B cell (primary cell): ENCODE measurements around the gene PRRT4. TPM values are rescaled to one million over a fixed set of nuclear protein-coding genes. Genes with fewer than 3 reads are reported as not detected.

Experiments
- ATAC-seq: fragments of 200-7000 bp; cut with Tn5 transposase; one replicate; pipeline ENCODE4 v1.10.0; 2021; ENCODE audit warnings: low read depth, mild to moderate bottlenecking, moderate number of reproducible peaks, moderate library complexity
- CTCF ChIA-PET: fragments of 350-600 bp; sonication (Branson Sonifier 250); formaldehyde crosslinking; loops from one replicate; lab custom pipeline; 2021; ENCODE audit warnings: antibody characterized with exemption, inconsistent platforms; lab: Charles Lee
- POLR2A ChIA-PET: fragments of 350-600 bp; sonication (Branson Sonifier 250); formaldehyde crosslinking; loops from one replicate; lab custom pipeline; 2021; ENCODE audit warnings: antibody characterized with exemption; lab: Charles Lee
- DNase-seq: peaks from one replicate; pipeline ENCODE4 v3.0.0; 2013
- H2AFZ ChIP-seq: 2 replicates; pipeline ENCODE4 v1.6.1; 2012; ENCODE audit warnings: mild to moderate bottlenecking, low read depth, low read length; ENCODE audit not compliant: insufficient read depth, poor library complexity, severe bottlenecking
- H3K27ac ChIP-seq, 2 donors: 1 replicate in 1 of 2; 2 replicates in 1 of 2; pipeline ENCODE4 v1.5.1; 2012 to 2013; ENCODE audit warnings: low read length in 2 of 2, mild to moderate bottlenecking in 2 of 2, moderate library complexity in 1 of 2
- H3K27me3 ChIP-seq, 4 experiments: fragments of 200-600 bp in 1 of 4; sonication (generic) in 1 of 4; replicated peaks in 1 of 4; 1 replicate in 2 of 4; 2 replicates in 2 of 4; pipeline versions ENCODE4 v1.6.1 to v1.7.0; 2013 to 2016; ENCODE audit warnings: low read length in 3 of 4, mild to moderate bottlenecking in 2 of 4, mixed read lengths in 1 of 4, moderate library complexity in 1 of 4; ENCODE audit not compliant: insufficient read depth in 4 of 4, control insufficient read depth in 3 of 4; ENCODE audit errors: control extremely low read depth in 1 of 4
- H3K36me3 ChIP-seq, 2 experiments: replicated peaks in 1 of 2; 1 replicate in 1 of 2; 2 replicates in 1 of 2; pipeline versions ENCODE4 v1.6.1 to v1.7.1; 2013; ENCODE audit warnings: low read length in 1 of 2; ENCODE audit not compliant: insufficient read depth in 2 of 2, control insufficient read depth in 1 of 2; ENCODE audit errors: control extremely low read depth in 1 of 2, extremely low read depth in 1 of 2
- H3K4me1 ChIP-seq, 2 donors: fragments of 200-600 bp in 1 of 2; sonication (generic) in 1 of 2; 1 replicate in 1 of 2; 2 replicates in 1 of 2; pipeline versions ENCODE4 v1.5.1 to v1.6.1; 2013 to 2017; ENCODE audit warnings: low read length in 2 of 2; ENCODE audit not compliant: control insufficient read depth in 2 of 2, insufficient read depth in 2 of 2
- H3K4me2 ChIP-seq: replicated peaks from 2 replicates; pipeline ENCODE3; 2012; ENCODE audit warnings: mild to moderate bottlenecking, low read depth, low read length; ENCODE audit not compliant: poor library complexity, severe bottlenecking
- H3K4me3 ChIP-seq, 5 experiments: fragments of 200-600 bp in 1 of 5; sonication (generic) in 1 of 5; 1 replicate in 3 of 5; 2 replicates in 2 of 5; pipeline versions ENCODE4 v1.5.1 to v1.7.0; 2011 to 2016; ENCODE audit warnings: low read length in 4 of 5, mild to moderate bottlenecking in 4 of 5, low read depth in 2 of 5, control low read depth in 1 of 5, moderate library complexity in 1 of 5; ENCODE audit not compliant: insufficient read depth in 1 of 5; ENCODE audit errors: control extremely low read depth in 1 of 5, extremely low read depth in 1 of 5
- H3K79me2 ChIP-seq: fragments of 200-600 bp; sonication (generic); one replicate; pipeline ENCODE4 v1.6.0; 2016; ENCODE audit warnings: low read length; ENCODE audit not compliant: control insufficient read depth, insufficient read depth
- H3K9ac ChIP-seq: fragments of 200-600 bp; sonication (generic); 2 replicates; pipeline ENCODE4 v1.6.1; 2017; ENCODE audit warnings: mild to moderate bottlenecking, low read length, moderate library complexity
- H3K9me3 ChIP-seq, 3 donors: one replicate each; pipeline versions ENCODE4 v1.6.1 to v1.7.1; 2013; ENCODE audit warnings: low read length in 2 of 3; ENCODE audit not compliant: control insufficient read depth in 2 of 3, insufficient read depth in 1 of 3; ENCODE audit errors: control extremely low read depth in 1 of 3
- H4K20me1 ChIP-seq: 2 replicates; pipeline ENCODE4 v1.6.0; 2012; ENCODE audit warnings: mild to moderate bottlenecking, low read length; ENCODE audit not compliant: insufficient read depth, control insufficient read depth, poor library complexity, severe bottlenecking
- H3K27ac Mint-ChIP-seq: one replicate; pipeline ENCODE4 v1.8.0; 2021; ENCODE audit warnings: mixed read lengths
- H3K27me3 Mint-ChIP-seq: one replicate; pipeline ENCODE4 v1.8.0; 2021; ENCODE audit warnings: mixed read lengths
- H3K4me1 Mint-ChIP-seq: one replicate; pipeline ENCODE4 v1.8.0; 2021; ENCODE audit warnings: mixed read lengths
- H3K4me3 Mint-ChIP-seq: one replicate; pipeline ENCODE4 v1.8.0; 2021; ENCODE audit warnings: mixed read lengths
- H3K9me3 Mint-ChIP-seq: one replicate; pipeline ENCODE4 v1.8.0; 2022; ENCODE audit warnings: mixed read lengths; ENCODE audit not compliant: insufficient read depth
- CTCF ChIP-seq: fragments of 200-600 bp; IDR thresholded peaks from one replicate; pipeline ENCODE4 v1.8.0; 2022; ENCODE audit warnings: antibody characterized with exemption, mild to moderate bottlenecking
- EZH2 ChIP-seq: IDR thresholded peaks from 2 replicates; pipeline ENCODE4 v1.6.1; 2012; ENCODE audit warnings: borderline replicate concordance, low read depth, mild to moderate bottlenecking, moderate library complexity, low read length; ENCODE audit not compliant: insufficient read depth, poor library complexity, severe bottlenecking
- WGBS: methylation state at CpG from one replicate; pipeline ENCODE4 v1.1.5; 2013; ENCODE audit warnings: missing lambda C conversion rate; ENCODE audit not compliant: insufficient coverage; 5-methylcytosine and 5-hydroxymethylcytosine counted together
- intact Hi-C: fragments of 100-400 bp; cut with micrococcal nuclease; formaldehyde crosslinking; loops from one replicate; pipeline ENCODE4 v1.10.0; 2022
- polyA plus RNA-seq: library from polyadenylated mRNA; depleted of rRNA; stranded (reverse); fragments of >200 nt; gene quantifications from 2 replicates; pipeline ENCODE4 v1.2.3, GENCODE V29; 2012
- total RNA-seq, 2 donors: library from RNA; stranded (reverse); fragments of 120-200 nt in 1 of 2; gene quantifications; 1 replicate in 1 of 2; 2 replicates in 1 of 2; pipeline versions ENCODE4 v1.2.3 to v1.2.4, GENCODE V29; 2013 to 2022

Gene PRRT4
- total and polyA plus RNA-seq, 2 donors (not counting 1 experiment from before 2014, with no cell fraction given), result 0.04 to 0.20 TPM

- ATAC-seq (peak; percentile 23), DNase-seq (peak; percentile 76)
- Mint-ChIP-seq H3K4me3 (peak overlapping the region; percentile 86), H3K27me3 (no peaks in the 10 kb centered on the region), H3K27ac (peak overlapping the region; percentile 32), H3K4me1 (peaks cover 47% of the 10 kb centered on the region), H3K9me3 (no peaks in the 10 kb centered on the region)
- Histone ChIP-seq H3K4me2 (peak overlapping the region; percentile 97), H3K27ac (no peak overlapping the region), H2AFZ (peak overlapping the region; percentile 81), H4K20me1 (peaks cover 14% of the 10 kb centered on the region), H3K36me3 (peaks cover under 1 to 14% of the 10 kb centered on the region in 2 experiments), H3K4me3 (peak overlapping the region; percentile 3 to 73 (median 60)), H3K9ac (peak overlapping the region; percentile 72), H3K79me2 (no peaks in the 10 kb centered on the region), H3K9me3 (no peaks in the 10 kb centered on the region), H3K27me3 (no peaks in the 10 kb centered on the region), H3K4me1 (peaks cover 21 to 53% of the 10 kb centered on the region in 2 donors)
- ChIA-PET CTCF (interaction anchor here (0.6 to 23.4 kb wide), 4 partner anchors 8 to 775 kb away, joined by 3 to 331 read pairs (median 8); no protein-coding TSS in a partner anchor), POLR2A (no interaction called here)
- under 1% methylated on average over 74 of the region's 107 CpGs for WGBS
- no peak for TF ChIP-seq EZH2
- no peak for TF ChIP-seq CTCF
- intact Hi-C loops, result loop anchor here (5.0 kb wide), 2 partner anchors 63 to 127 kb away; partner anchors contain the start of gene RBM28
These were observed 44.2 kb upstream of the PRRT4 start for GRCh38 chr7:128405471-128406313.
